HG03095 (cell line): ENCODE measurements around the gene APBB3.
A peak's percentile ranks its signal among the peaks of the same experiment; 100 is the strongest.
"Not testable (repeated sequence)": the region's sequence is repeated elsewhere in the genome, so short reads cannot be mapped to it uniquely, and the experiment has no call there.

Source experiments
- ATAC-seq: cut with Tn5 transposase; IDR thresholded peaks from one replicate; pipeline ENCODE4 v1.9.1; 2021; ENCODE audit warnings: moderate library complexity; ENCODE audit not compliant: unreplicated experiment

The APBB3 gene

GRCh38 chr5:140564196-140565023 lies at the start of gene APBB3, which contains the start of gene SLC35A4:
TSS of gene APBB3 (minus strand) at chr5:140564598. CDS start at chr5:140564245, 353 bp downstream.
TSS of gene SLC35A4 (plus strand) at chr5:140564828. CDS start at chr5:140567170, 2,342 bp downstream.
- ATAC-seq = peak; percentile 84

- ATAC-seq = no peak
These were observed 46.7 kb upstream of the APBB3 start for GRCh38 chr5:140611020-140611521.

- no peak for ATAC-seq
These were observed 44.7 kb upstream of the APBB3 start for GRCh38 chr5:140609126-140609525.

- no peak for ATAC-seq
These were observed 44.3 kb upstream of the APBB3 start for GRCh38 chr5:140608722-140609121.

- no peak for ATAC-seq
These were observed 42.6 kb upstream of the APBB3 start for GRCh38 chr5:140607031-140607430.

- ATAC-seq = no peak
These were observed 41.5 kb upstream of the APBB3 start for GRCh38 chr5:140605879-140606278.

GRCh38 chr5:140603734-140604133 lies 39.3 kb upstream of the APBB3 start:
- ATAC-seq = no peak

GRCh38 chr5:140603446-140603698 lies 39.0 kb upstream of the APBB3 start:
- ATAC-seq = not testable (repeated sequence)

- no peak for ATAC-seq
These were observed 37.7 kb upstream of the APBB3 start for GRCh38 chr5:140602147-140602546.

- ATAC-seq = no peak
These were observed 35.7 kb upstream of the APBB3 start for GRCh38 chr5:140600096-140600495.

GRCh38 chr5:140598836-140599235 lies 34.4 kb upstream of the APBB3 start:
- no peak for ATAC-seq

- no peak for ATAC-seq
These were observed 31.9 kb upstream of the APBB3 start for GRCh38 chr5:140596321-140596741.

GRCh38 chr5:140595538-140596300 lies 31.3 kb upstream of the APBB3 start:
- ATAC-seq = no peak

- ATAC-seq = no peak
These were observed 29.8 kb upstream of the APBB3 start for GRCh38 chr5:140594169-140594568.

GRCh38 chr5:140593070-140593469 lies 28.7 kb upstream of the APBB3 start:
- not testable (repeated sequence) for ATAC-seq

GRCh38 chr5:140591747-140592372 lies 27.5 kb upstream of the APBB3 start:
- ATAC-seq = no peak

GRCh38 chr5:140590861-140591260 lies 26.5 kb upstream of the APBB3 start:
- no peak for ATAC-seq

- ATAC-seq = no peak
These were observed 24.1 kb upstream of the APBB3 start for GRCh38 chr5:140588311-140589070.

GRCh38 chr5:140587495-140587894 lies 23.1 kb upstream of the APBB3 start:
- ATAC-seq = no peak

- ATAC-seq = not testable (repeated sequence)
These were observed 14.9 kb upstream of the APBB3 start for GRCh38 chr5:140579188-140579747.
